Activated CD4-positive, alpha-beta T cell treated with anti-CD3 and anti-CD28 coated beads, Interleukin-10, Interleukin-2, amounts not matched to agents 100 ng/mL and 50 ng/mL, durations not matched to agents 16 hours and 8 hours (primary cell): ENCODE results near the gene SMIM44.
"Not testable (repeated sequence)": the region's sequence is repeated elsewhere in the genome, so short reads cannot be mapped to it uniquely, and the experiment has no call there.

Experiments
- DNase-seq: peaks from one replicate; pipeline ENCODE4 v3.0.0-alpha.2; 2020

The SMIM44 gene

GRCh38 chr19:3483226-3483628 lies at the start of gene SMIM44:
Gene SMIM44 (minus strand): TSS chr19:3483441. CDS start chr19:3483403, 38 bp downstream.
- DNase-seq: no peak

- no peak for DNase-seq
Measured at GRCh38 chr19:3533033-3533432, 49.8 kb upstream of the SMIM44 start.

DNA sequence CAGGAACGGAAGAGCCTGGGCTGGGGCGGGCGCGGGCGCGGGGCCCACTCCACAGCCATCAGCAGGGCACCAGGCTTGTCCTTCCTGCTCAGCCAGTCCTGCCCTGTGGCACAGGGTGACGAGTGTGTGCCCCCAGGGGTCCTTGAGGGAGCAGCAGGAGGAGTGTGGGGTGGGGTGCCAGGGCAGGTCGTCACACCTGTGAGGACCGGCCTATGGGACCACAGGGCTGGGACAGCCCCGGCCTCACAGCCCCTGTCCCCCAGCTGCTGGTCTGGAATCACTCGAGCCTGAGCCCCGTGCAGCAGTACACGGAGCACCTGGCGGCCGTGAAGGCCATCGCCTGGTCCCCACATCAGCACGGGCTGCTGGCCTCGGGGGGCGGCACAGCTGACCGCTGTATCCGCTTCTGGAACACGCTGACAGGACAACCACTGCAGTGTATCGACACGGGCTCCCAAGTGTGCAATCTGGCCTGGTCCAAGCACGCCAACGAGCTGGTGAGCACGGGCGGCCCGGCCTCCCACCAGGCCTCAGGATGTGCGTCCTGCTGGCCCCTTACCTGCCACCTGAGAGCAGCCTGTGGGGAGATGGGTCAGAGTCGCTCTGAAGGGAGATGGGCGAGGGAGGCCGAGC lies 49.0 kb upstream of the SMIM44 start:
- DNase-seq: no peak

- no peak for DNase-seq
Measured at GRCh38 chr19:3531716-3532115, 48.5 kb upstream of the SMIM44 start.

DNA sequence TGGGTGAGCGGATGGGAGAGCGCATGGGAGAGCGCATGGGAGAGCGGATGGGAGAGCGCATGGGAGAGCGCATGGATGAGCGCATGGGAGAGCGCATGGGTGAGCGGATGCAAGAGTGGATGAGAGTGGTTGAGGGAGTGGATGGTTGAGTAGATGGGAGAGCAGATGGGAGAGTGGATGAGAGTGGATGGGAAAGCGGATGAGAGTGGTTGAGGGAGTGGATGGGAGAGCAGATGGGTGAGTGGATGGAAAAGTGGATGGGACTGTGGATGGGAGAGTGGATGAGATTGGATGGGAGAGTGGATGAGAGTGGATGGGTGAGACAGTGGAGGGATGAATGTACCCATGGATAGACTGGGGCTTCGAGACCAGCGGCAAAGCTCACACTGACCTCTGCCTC lies 47.1 kb upstream of the SMIM44 start:
- DNase-seq: no peak

DNA sequence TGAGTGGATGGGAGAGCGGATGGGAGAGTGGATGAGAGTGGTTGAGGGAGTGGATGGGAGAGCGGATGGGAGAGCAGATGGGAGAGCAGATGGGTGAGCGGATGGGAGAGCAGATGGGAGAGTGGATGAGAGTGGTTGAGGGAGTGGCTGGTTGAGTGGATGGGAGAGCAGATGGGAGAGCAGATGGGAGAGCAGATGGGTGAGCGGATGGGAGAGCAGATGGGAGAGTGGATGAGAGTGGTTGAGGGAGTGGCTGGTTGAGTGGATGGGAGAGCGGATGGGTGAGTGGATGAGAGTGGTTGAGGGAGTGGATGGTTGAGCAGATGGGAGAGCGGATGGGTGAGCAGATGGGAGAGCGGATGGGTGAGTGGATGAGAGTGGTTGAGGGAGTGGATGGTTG lies 46.1 kb upstream of the SMIM44 start:
- DNase-seq: not testable (repeated sequence)

- no peak for DNase-seq
Measured at GRCh38 chr19:3528539-3529211, 45.4 kb upstream of the SMIM44 start.

- no peak for DNase-seq
Measured at GRCh38 chr19:3528080-3528479, 44.8 kb upstream of the SMIM44 start.

- DNase-seq: no peak
Measured at GRCh38 chr19:3527238-3527910, 44.1 kb upstream of the SMIM44 start.

GRCh38 chr19:3526507-3527237 lies 43.4 kb upstream of the SMIM44 start:
- no peak for DNase-seq

DNA sequence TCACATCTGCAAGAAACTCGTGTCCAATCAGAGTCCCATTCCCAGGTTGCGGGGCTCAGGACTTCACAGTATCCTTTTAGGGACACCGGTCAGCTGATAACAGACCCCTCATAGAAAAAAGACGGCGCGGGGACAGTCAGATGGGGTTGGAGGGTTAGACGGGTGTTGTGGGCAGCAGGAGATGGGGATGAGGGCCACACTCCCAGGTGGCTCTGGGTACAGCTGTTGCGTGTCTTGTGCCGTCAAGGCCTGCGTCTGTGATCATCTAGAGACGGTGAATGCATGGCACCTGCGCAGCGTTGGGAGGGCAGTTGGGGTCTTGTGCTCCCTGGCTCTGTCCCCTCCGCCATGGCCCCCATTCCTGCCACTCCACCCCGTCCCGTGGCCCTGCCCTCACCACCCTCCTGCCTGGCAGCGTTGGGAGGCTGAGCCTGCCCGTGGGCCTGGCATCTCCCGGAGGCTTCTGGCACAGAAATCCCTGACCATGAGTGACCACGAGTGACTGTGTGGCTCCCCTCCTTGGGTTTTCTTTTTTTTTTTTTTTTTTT lies 41.7 kb upstream of the SMIM44 start:
- DNase-seq: no peak

GRCh38 chr19:3524078-3524842 lies 41.0 kb upstream of the SMIM44 start:
- DNase-seq: no peak

GRCh38 chr19:3523361-3524077 lies 40.3 kb upstream of the SMIM44 start:
- DNase-seq: no peak

GRCh38 chr19:3522421-3523360 lies 39.5 kb upstream of the SMIM44 start:
- no peak for DNase-seq

- DNase-seq: no peak
Measured at GRCh38 chr19:3521104-3521445, 37.8 kb upstream of the SMIM44 start.

DNA sequence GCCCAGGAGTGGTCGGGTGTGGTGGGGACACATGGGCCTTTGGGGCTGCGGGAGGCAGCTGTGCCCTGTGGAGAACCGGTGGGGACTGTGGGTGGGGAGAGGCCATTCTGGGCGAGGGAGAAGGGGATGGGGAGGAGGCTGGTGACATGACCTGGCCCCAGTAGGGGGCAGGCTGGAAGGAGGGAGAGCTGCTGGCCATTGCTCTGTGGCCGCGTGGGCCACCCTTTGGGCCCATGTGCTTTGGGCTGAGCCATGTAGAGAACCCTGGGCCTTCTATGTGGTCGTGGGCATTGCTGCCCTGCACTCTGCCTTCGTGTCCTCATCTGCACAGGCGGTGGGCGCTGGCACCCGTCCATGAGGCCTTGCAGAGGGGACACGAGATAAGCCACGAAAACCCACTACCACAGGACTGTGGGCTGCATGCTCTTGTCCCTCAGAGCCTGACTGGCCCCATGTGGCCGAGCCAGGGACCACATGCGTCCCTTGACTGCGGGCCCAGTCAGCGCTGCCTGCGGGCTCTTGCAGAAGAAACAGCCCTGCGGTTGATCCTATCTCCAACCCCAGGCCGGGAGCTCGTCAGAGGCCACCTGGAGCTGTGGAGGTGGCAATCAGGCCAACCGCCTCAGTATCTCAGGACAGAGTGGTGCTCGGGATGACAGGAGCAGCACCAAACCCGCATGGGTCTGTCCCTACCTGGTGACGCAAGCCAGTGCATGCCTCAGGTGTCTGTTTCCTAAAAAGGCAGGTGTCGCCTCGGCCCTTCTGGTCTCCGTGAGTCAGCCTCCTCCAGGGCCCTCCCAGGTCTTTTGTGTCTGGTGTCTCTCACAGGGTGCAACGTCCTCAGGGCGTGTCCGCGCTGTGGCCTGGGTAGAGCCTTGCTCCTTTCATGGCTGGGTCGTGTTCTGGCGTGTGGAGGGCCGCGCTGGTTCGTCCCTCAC lies 37.2 kb upstream of the SMIM44 start:
- DNase-seq: no peak

DNA sequence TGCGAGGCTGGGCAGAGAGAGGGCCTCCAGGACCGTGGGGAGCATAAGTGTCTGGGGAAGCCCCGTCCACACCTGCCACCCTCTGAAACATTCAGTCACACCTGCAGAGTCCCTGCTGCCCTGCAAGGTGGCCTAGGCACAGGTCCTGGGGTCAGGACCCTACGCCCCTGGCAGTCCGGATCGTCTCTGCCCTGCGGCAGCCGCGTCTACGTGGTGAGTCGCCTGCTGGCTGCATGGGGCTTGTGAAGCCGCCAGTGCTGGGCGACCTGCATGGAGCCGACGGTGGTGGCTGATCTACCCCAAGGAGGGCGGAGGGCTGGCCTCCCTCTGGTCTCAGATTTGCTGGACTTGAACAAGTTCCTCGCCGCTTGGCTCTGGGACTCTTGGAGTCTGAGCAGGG lies 35.9 kb upstream of the SMIM44 start:
- DNase-seq: no peak

DNA sequence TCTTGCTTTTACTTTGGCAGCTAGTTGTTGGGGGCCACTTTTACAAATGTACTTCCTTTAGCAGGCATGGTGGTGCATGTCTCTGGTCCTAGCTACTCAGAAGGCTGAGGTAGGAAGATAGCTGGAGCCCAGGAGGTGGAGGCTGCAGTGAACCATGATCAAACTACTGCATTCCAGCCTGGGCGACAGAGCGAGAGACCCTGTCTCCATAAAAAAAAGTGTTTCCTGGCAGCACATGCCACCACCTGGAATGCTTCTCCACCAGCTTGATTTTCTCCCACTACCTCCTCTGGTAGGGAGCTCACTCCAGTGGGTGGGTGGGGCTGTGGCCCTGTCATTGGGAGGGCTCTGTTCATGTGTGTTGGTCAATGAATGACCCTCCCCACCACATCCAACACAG lies 35.4 kb upstream of the SMIM44 start:
- DNase-seq: no peak

DNA sequence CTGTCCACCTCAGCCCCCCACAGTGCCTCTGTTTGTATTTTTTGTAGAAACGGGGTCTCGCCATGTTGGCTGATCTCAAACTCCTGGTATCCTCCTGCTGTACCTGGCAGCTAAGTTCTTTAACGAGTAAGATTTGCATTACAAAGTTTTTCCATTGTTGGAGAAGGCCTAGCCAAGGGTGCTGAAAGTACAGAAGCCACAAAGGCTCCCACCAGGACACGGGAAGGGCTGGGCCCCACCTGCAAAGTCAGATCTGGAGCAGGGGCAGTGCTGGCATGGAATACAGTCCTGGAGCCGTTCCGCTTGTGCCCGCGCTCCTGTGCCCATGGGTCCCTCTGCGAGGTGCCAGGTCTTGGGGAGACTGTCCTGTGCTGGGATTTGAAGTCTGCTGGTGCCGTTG lies 35.0 kb upstream of the SMIM44 start:
- no peak for DNase-seq

- no peak for DNase-seq
Measured at GRCh38 chr19:3517638-3518037, 34.4 kb upstream of the SMIM44 start.
